GOT3 (cell line): ENCODE measurements around the gene TTYH1.
"Not testable (repeated sequence)": the region's sequence is repeated elsewhere in the genome, so short reads cannot be mapped to it uniquely, and the experiment has no call there.

Experiments
- DNase-seq: peaks from one replicate; lab custom pipeline; 2025; ENCODE audit warnings: mixed read lengths; lab: John Stamatoyannopoulos, UW

Gene TTYH1

DNA sequence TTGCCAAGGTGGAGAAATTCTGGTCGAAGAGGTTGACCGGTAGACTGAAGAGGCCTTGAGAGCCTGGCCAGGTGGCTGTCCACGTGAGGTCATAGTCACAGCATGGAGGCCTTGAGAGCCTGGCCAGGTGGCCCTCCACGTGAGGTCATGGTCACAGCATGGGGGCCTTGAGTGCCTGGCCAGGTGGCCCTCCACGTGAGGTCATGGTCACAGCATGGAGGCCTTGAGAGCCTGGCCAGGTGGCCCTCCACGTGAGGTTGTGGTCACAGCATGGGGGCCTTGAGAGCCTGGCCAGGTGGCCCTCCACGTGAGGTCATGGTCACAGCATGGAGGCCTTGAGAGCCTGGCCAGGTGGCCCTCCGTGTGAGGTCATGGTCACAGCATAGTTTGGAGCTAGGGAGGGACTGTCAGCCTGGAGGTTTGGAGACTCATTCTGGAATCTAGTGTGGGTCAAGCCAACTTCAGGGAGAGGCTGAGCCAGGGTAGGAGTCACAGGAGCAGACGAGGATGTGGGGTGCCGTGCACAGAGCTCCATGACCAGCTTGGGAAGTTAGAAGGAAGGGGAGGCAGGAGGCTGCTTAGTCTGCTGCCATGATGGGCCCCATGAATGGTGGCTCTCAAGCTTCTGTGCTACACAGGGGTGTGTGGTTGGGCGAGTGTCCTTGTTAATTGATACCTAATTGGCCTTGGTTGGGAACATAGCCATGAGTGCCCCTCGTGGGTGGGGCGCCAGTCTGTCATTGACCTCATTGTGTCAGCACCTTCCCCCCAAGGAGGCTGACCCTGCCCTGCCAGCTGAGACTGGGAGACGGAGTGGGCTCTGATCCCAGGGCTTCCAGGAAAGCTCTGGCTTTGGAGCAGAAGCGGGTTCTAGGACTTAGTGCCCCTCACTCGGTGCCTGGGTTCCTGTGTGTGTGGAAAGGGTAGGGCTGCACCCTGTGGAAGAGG is 44.3 kb downstream of the TTYH1 start:
- DNase-seq: no peak

DNA sequence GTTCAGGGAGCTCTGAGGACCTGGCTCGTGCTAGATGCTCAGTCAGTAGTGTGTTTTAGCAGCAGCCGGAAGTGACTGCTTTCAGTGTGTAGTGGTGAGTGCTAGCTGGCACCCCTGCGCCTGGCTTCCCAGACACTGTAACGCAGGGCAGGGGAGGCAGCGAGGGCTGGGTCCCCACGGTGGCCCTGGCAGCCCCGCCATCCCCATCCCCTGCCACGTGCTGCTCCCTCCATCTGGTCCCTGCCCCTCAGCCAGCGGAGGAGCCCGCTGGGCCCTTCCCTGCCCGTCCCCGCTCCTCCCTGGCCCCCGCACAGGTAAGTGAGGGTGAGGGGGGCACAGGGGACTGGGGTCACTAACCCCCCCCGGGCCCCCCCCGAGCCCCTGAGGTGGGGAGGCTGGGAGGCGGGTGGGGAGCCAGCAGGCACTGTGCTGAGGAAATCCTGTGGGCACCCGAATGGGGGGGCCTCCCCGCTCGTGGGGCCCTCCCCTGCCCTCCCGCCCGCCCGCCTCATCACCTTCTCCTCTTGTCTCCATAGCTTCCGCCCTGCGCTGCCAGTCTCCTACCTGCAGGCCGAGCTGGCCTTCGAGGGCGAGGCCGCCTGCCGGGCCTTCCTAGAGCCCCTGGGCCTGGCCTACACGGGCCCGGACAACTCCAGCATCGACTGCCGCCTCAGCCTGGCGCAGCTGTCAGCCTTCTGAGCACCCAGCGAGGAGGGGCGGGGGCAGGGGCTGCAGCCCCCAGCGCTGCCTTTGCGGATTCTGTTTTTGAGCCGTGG is 45.2 kb downstream of the TTYH1 start:
- DNase-seq: no peak

DNA sequence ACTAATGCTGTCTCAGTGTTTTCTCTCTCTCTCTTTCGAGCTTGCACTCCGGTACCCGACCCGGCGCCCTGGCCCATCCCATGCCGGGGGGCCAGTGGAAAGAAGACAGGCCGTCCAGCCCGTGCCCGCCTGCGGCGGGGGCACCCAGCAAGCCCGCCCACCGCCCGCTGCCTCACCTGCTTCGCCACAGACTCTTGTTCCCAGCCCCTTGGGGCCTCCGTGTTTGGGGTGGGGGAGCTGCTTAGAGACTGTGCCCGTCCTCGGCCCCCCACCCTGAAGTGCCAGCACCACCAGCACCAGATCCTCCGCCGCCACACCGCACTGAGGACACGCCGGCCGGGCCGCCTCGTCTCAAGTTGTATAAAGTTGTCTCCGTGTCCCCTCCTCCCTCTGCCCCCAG is 45.9 kb downstream of the TTYH1 start:
- no peak for DNase-seq

DNA sequence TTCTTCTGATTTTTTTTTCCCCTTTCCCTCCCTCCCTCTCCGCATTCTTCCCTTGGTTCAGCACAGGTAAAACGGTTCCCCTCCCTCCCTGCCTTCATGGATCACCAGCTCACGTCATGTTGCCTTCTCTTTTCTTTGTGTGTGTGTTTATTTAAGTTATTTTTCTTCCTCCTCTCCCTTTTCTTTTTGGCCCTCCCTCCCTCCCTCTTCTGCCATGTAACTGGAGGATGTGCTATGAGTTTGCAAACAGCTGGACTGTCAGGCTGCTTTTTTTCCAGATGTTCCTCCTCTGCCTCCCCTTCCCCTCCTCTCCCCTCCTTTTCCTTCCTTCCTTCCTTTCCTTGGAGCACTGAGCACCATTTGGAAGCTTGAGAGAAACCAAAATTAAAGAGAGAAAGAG is 46.3 kb downstream of the TTYH1 start:
- no peak for DNase-seq

GRCh38 chr19:54462047-54462654 is 46.9 kb downstream of the TTYH1 start:
- no peak for DNase-seq

DNA sequence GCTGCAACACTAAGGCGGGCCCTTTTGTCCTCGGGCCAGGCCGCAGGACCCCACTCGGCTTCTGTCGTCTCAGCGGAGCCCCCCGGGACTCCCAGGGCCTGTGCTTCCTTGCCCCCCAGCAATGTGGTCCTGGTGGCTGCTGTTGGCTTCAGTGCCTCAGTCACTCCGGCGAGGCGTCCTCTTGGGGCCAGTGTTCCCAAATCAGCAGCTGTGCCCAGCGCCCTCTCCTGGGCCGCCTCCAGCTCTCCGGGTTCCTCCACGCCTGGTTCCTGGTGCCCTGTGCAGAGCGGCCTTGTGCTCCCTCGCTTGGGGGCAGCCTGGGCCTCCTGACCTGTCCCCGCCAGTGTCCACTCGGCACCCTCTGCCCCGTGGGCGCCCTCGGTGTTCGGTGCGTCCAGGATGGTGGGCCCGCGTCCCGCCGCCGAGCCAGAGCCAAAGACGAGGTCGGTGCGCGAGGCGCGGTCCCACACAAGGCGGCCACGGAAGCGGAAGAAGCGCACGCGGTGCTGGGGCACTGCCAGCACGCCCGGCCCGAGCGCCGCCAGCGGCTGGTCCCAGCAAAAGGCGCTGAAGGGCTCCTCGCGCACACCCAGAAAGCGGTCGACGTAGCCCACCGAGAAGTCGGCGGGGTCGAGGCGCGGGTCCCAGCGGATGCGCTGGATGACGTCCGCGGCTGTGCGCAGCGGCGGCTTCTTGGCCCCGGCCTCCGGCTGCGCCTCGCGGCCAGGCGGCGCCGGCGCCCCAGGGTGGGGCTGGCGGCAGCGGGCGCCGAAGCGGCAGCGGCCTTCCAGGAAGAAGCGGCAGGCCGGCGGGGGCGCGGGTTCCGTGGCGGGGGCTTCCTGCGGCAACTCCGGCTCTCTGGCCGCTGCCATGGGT is 47.6 kb downstream of the TTYH1 start:
- no peak for DNase-seq

- peak; percentile 79 for DNase-seq
These were observed 48.3 kb downstream of the TTYH1 start, which contains the start of gene LENG9 for GRCh38 chr19:54463531-54464043. Gene LENG9 (minus strand): TSS chr19:54463778. CDS start chr19:54463526, 252 bp downstream.

DNA sequence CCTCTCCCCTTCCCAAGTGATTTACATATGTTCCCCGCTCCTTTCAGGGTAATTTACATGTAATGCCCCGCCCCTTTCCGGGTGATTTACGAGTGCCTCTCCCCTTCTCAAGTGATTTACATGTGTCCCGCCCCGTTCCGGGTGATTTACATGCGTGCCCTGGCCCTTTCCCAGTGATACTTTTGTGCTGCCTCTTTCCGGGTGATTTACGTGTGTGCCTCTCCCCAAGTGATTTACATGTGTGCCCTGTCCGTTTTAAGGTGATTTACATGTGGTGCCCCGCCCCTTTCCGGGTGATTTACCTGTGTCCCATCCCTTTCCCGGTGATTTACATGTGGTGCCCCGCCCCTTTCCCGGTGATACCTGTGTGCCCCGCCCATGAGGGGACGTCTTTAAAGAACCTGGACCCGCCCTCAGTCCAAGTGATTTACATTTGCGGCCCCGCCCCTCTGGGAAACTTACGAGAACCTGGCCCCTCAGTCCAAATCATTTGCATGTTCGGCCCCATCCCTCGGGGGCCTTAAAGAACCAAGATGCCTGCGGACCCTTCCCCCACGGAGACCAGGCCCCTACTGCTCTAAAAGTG is 48.9 kb downstream of the TTYH1 start:
- peak; percentile 66 for DNase-seq

- peak; percentile 61 for DNase-seq
These were observed 49.6 kb downstream of the TTYH1 start for GRCh38 chr19:54464630-54465425.

DNA sequence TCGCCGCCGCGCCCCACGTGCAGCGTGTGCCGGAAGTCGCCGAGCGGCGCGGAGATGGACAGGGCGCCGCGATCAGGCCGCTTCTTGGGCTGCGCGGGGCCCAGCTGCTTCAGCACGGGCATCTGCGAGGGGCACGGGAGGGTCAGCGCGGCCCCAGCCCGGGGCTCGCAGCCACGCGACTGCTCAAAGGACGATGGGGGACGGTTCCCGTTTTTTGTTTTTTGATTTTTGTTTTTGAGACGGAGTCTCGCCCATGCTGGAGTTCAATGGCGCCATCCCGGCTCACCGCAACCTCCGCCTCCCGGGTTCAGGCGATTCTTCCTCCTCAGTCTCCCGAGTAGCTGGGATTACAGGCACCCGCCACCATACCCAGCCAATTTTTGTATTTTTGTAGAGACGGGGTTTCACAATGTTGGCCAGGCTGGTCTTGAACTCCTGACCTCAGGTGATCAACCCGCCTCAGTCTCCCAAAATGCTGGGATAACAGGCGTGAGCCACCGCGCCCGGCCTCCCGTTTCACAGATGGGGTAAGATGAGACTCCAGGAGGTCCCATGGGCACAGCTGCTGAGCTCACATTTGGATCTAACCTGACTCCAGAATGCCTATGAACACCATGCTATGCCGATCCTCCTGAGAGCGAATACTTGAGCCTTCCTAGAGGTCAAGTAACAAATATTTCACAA is 50.3 kb downstream of the TTYH1 start:
- no peak for DNase-seq

- DNase-seq: not testable (repeated sequence)
These were observed 50.8 kb downstream of the TTYH1 start for GRCh38 chr19:54466110-54466480.

GRCh38 chr19:54469496-54469934 is 54.3 kb downstream of the TTYH1 start:
- DNase-seq: no peak

DNA sequence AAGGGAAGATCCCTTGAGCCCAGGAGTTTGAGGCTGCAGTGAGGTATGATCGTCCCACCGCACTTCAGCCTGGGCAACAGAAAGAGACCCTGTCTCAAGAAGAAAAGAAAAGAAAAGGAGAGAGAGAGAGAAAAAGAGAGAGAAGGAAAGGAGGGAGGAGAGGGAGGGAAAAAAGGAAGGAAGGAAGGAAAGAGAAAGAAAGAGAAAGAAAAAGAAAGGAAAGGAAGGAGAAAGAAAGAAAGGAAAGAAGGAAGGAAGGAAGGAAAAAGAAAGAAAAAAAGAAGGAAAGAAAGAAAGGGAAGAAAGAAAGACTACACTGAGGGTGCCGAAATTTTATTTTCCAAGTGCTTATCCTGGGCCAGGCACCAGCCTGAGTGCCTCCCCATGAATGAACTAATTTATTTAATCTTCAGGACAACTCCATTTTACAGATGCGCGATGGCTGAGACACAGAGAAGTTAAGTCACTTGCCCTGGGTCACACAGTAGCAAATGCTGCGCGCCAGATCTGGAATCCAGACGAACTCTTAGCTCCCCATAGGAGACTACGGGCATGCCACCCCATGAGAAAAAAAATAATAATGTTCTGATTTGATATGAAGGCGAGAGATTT is 55.1 kb downstream of the TTYH1 start:
- DNase-seq: no peak

DNA sequence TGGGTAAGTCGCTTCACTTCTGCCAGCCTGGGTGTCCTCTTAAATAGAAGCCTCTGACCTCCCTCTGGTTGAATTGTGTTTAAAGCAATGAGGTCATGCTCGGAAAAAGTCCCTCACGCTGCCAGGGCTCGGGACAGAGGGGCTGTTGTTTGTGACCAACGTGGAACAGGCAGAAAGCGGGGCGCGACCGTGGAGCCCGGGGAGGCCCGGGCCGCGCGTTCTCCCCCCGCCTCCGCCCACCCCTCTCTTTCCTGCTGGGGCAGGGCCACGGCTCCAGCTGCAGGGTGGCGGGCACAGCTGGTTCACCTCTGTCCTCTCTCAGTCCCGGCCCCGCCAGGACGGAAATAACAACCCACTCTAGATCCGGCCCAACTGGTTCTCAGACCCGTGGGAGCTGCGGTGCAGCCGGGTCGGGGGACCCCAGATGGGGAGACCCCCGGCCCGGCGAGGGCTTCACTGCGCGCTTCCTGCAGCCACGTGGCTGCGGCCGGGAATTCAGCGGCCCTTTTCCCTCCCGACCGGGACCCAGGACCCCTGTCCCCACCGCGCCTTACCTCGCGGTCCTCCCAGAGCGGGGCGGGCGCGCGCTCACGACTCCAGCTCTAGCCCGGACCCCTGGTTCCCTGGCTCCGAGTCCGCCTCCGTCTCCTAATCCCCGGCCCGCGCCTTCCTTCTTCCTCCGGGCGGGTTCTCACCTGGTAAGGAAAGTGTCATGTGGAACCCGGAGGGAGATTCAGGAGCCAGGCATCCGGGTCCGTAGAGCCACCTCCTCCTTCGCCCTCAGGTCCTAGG is 55.9 kb downstream of the TTYH1 start:
- DNase-seq: no peak

GRCh38 chr19:54473071-54473891 is 58.0 kb downstream of the TTYH1 start, which contains the start of gene CDC42EP5:
Gene CDC42EP5 (minus strand): TSS chr19:54473296. CDS start chr19:54465547, 7,749 bp downstream.
- no peak for DNase-seq

- DNase-seq: no peak
These were observed 58.7 kb downstream of the TTYH1 start for GRCh38 chr19:54473892-54474372.

DNA sequence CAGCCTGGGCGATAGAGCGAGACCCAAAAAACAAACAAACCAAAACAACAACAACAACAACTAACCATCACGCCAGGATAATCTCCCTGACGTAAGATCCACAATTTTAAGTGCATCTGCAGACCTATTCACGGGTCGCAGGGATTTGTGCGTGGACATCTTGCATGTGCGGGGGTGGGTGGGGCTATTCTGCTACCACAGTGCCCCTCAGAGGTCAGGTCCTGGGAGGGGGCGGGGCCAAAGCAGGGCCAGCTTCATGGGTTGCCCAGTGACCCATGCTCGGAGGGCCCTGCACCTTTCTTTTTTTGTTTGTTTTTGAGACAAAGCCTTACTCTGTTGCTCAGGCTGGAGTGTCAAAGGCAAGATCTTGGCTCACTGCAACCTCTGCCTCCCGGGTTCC is 60.4 kb downstream of the TTYH1 start:
- DNase-seq: no peak
